Smooth muscle cell (in vitro differentiated cells): ENCODE results near the gene EXPH5. TPM values are rescaled to one million over a fixed set of nuclear protein-coding genes. Genes with fewer than 3 reads are reported as not detected.
A peak's percentile ranks its signal among the peaks of the same experiment; 100 is the strongest.

ENCODE experiments used
- DNase-seq: peaks from one replicate; lab custom pipeline; 2025; ENCODE audit not compliant: unreplicated experiment; lab: John Stamatoyannopoulos, UW
- H2AFZ ChIP-seq: fragments of 200-600 bp; sonication (generic); 2 replicates; pipeline ENCODE4 v1.6.0; 2016; ENCODE audit warnings: antibody characterized with exemption, low read depth, mild to moderate bottlenecking
- H3F3A ChIP-seq: fragments of 200-600 bp; sonication (generic); 2 replicates; pipeline ENCODE4 v1.6.0; 2017; ENCODE audit warnings: antibody characterized with exemption, low read depth
- H3K27ac ChIP-seq: fragments of 200-600 bp; sonication (generic); 2 replicates; pipeline ENCODE4 v1.5.1; 2016; ENCODE audit warnings: low read depth, mild to moderate bottlenecking
- H3K27me3 ChIP-seq: fragments of 200-600 bp; sonication (generic); 2 replicates; pipeline ENCODE4 v1.6.1; 2016; ENCODE audit warnings: low read depth, mild to moderate bottlenecking
- H3K36me3 ChIP-seq: fragments of 200-600 bp; sonication (generic); 2 replicates; pipeline ENCODE4 v1.5.1; 2016; ENCODE audit warnings: low read depth
- H3K4me1 ChIP-seq: fragments of 200-600 bp; sonication (generic); 2 replicates; pipeline ENCODE4 v1.5.1; 2016; ENCODE audit warnings: low read depth
- H3K4me2 ChIP-seq: fragments of 200-600 bp; sonication (generic); 2 replicates; pipeline ENCODE4 v1.6.0; 2016; ENCODE audit warnings: mild to moderate bottlenecking
- H3K4me3 ChIP-seq: fragments of 200-600 bp; sonication (generic); 2 replicates; pipeline ENCODE4 v1.5.1; 2016; ENCODE audit warnings: mild to moderate bottlenecking
- H3K79me2 ChIP-seq: fragments of 200-600 bp; sonication (generic); 2 replicates; pipeline ENCODE4 v1.6.0; 2016; ENCODE audit warnings: low read depth, mild to moderate bottlenecking
- H3K9ac ChIP-seq: fragments of 200-600 bp; sonication (generic); 2 replicates; pipeline ENCODE4 v1.6.0; 2016; ENCODE audit warnings: low read depth
- H3K9me3 ChIP-seq: fragments of 200-600 bp; sonication (generic); replicated peaks from 2 replicates; pipeline ENCODE4 v1.5.1; 2016; ENCODE audit warnings: low read depth
- H4K20me1 ChIP-seq: fragments of 200-600 bp; sonication (generic); 2 replicates; pipeline ENCODE4 v1.6.0; 2016; ENCODE audit warnings: low read depth
- CTCF ChIP-seq: fragments of 200-600 bp; sonication (generic); IDR thresholded peaks from 2 replicates; pipeline ENCODE4 v1.5.1; 2017; ENCODE audit warnings: borderline replicate concordance, mild to moderate bottlenecking, antibody characterized with exemption; ENCODE audit not compliant: insufficient read depth, poor library complexity, severe bottlenecking
- WGBS: methylation state at CpG from one replicate; pipeline ENCODE4 v1.1.7; 2016; ENCODE audit warnings: low lambda C conversion rate; 5-methylcytosine and 5-hydroxymethylcytosine counted together
- polyA plus RNA-seq: library from polyadenylated mRNA; unstranded; fragments of >200 nt; fragmentation: Nextera tagmentation; extraction: Ambion mirVana; gene quantifications from 2 replicates; pipeline ENCODE4 v1.2.1, GENCODE V29; 2016
- total RNA-seq: library from RNA; depleted of rRNA; stranded (reverse); fragments of >200 nt; gene quantifications from 2 replicates; pipeline ENCODE4 v1.2.3, GENCODE V29; 2014

Gene EXPH5
- total and polyA plus RNA-seq, 2 experiments from 2014 or later: 0.54 to 6.9 TPM

- H3K9me3 ChIP-seq: no peaks in the 10 kb centered on the region
- DNase-seq: no peak
- H3K4me2 ChIP-seq: no peak overlapping the region
- no peak for TF ChIP-seq CTCF
- H2AFZ ChIP-seq: no peak overlapping the region
- H4K20me1 ChIP-seq: no peaks in the 10 kb centered on the region
- H3K27me3 ChIP-seq: no peaks in the 10 kb centered on the region
- H3K9ac ChIP-seq: no peak overlapping the region
- no peak overlapping the region for H3K4me3 ChIP-seq
- peak overlapping the region; percentile 43 for H3K27ac ChIP-seq
- peaks cover 11% of the 10 kb centered on the region for H3K4me1 ChIP-seq
- 76% methylated on average over 5 of the region's 5 CpGs for WGBS
- no peaks in the 10 kb centered on the region for H3K79me2 ChIP-seq
- H3K36me3 ChIP-seq: no peaks in the 10 kb centered on the region
- H3F3A ChIP-seq: no peaks in the 10 kb centered on the region
Measured at GRCh38 chr11:108536783-108537182, 56.8 kb downstream of the EXPH5 start.

- Histone ChIP-seq H3F3A (no peaks in the 10 kb centered on the region), H4K20me1 (no peaks in the 10 kb centered on the region), H3K27ac (no peak overlapping the region), H3K79me2 (no peaks in the 10 kb centered on the region), H3K4me3 (no peak overlapping the region), H3K9me3 (no peaks in the 10 kb centered on the region), H3K36me3 (no peaks in the 10 kb centered on the region), H3K4me1 (peaks cover 11% of the 10 kb centered on the region), H3K27me3 (no peaks in the 10 kb centered on the region), H3K4me2 (no peak overlapping the region), H2AFZ (no peak overlapping the region), H3K9ac (no peak overlapping the region)
- WGBS: 95% methylated on average over 6 of the region's 6 CpGs
- no peak for TF ChIP-seq CTCF
- DNase-seq: no peak
Measured at GRCh38 chr11:108535384-108535955, 58.1 kb downstream of the EXPH5 start.

GRCh38 chr11:108534274-108534882 lies 59.2 kb downstream of the EXPH5 start:
- H4K20me1 ChIP-seq: no peaks in the 10 kb centered on the region
- H3K4me1 ChIP-seq: peaks cover 11% of the 10 kb centered on the region
- no peak for DNase-seq
- H2AFZ ChIP-seq: no peak overlapping the region
- no peaks in the 10 kb centered on the region for H3K79me2 ChIP-seq
- H3K9ac ChIP-seq: no peak overlapping the region
- no peaks in the 10 kb centered on the region for H3F3A ChIP-seq
- no peak overlapping the region for H3K27ac ChIP-seq
- no peaks in the 10 kb centered on the region for H3K27me3 ChIP-seq
- no peaks in the 10 kb centered on the region for H3K9me3 ChIP-seq
- WGBS: 42% methylated on average over 2 of the region's 2 CpGs
- TF ChIP-seq CTCF: no peak
- H3K4me2 ChIP-seq: no peak overlapping the region
- H3K36me3 ChIP-seq: no peaks in the 10 kb centered on the region
- H3K4me3 ChIP-seq: no peak overlapping the region

- Histone ChIP-seq H3K27ac (no peak overlapping the region), H3K36me3 (no peaks in the 10 kb centered on the region)
- 97% methylated on average over 5 of the region's 5 CpGs for WGBS
Measured at GRCh38 chr11:108530426-108530825, 63.1 kb downstream of the EXPH5 start.

More at GRCh38 chr11:108530426-108530825, 63.1 kb downstream of the EXPH5 start:
- H2AFZ ChIP-seq: no peak overlapping the region
- no peaks in the 10 kb centered on the region for H3K79me2 ChIP-seq
- H3K9ac ChIP-seq: no peak overlapping the region
- no peak overlapping the region for H3K4me2 ChIP-seq
- no peaks in the 10 kb centered on the region for H3K9me3 ChIP-seq
- no peak for DNase-seq
- H3K4me3 ChIP-seq: no peak overlapping the region
- no peaks in the 10 kb centered on the region for H3F3A ChIP-seq
- H3K27me3 ChIP-seq: no peaks in the 10 kb centered on the region
- no peaks in the 10 kb centered on the region for H3K4me1 ChIP-seq
- no peak for TF ChIP-seq CTCF
- no peaks in the 10 kb centered on the region for H4K20me1 ChIP-seq
